Measurements from ENCODE around the gene NAALADL2. TPM values are rescaled to one million over a fixed set of nuclear protein-coding genes. Genes with fewer than 3 reads are reported as not detected.

NAALADL2 gene
- total and polyA plus RNA-seq, 2 donors (not counting 1 experiment from before 2014, with no cell fraction given), result not detected

- no peak overlapping the region for H3K27ac ChIP-seq (ENCODE audit: low read length in 2 of 2)
- H2AFZ ChIP-seq (ENCODE audit: insufficient read depth, low read depth, low read length, poor library complexity, severe bottlenecking), result no peak overlapping the region
- H3K9me3 ChIP-seq (ENCODE audit: control extremely low read depth in 1 of 3, control insufficient read depth in 2 of 3, insufficient read depth in 1 of 3, low read length in 2 of 3), result no peaks in the 10 kb centered on the region
- DNase-seq (no peak), ATAC-seq (ENCODE audit: low read depth) (no peak)
- Mint-ChIP-seq H3K27ac (no peak overlapping the region), H3K4me1 (no peaks in the 10 kb centered on the region), H3K27me3 (no peaks in the 10 kb centered on the region), H3K4me3 (no peak overlapping the region), H3K9me3 (ENCODE audit: insufficient read depth) (no peaks in the 10 kb centered on the region)
- no peaks in the 10 kb centered on the region for H3K27me3 ChIP-seq (replicated peaks in 1 of 4; ENCODE audit: control extremely low read depth in 1 of 4, control insufficient read depth in 3 of 4, insufficient read depth in 4 of 4, low read length in 3 of 4)
- no peaks in the 10 kb centered on the region for H3K36me3 ChIP-seq (replicated peaks in 1 of 2; ENCODE audit: control extremely low read depth in 1 of 2, control insufficient read depth in 1 of 2, extremely low read depth in 1 of 2, insufficient read depth in 2 of 2, low read length in 1 of 2)
- no peak overlapping the region for H3K4me3 ChIP-seq (ENCODE audit: control extremely low read depth in 1 of 5, extremely low read depth in 1 of 5, insufficient read depth in 1 of 5, low read depth in 2 of 5, low read length in 4 of 5)
- no peaks in the 10 kb centered on the region for H3K4me1 ChIP-seq (ENCODE audit: control insufficient read depth in 2 of 2, insufficient read depth in 2 of 2, low read length in 2 of 2)
- no CpG with 5 or more reads among the region's 1 CpG for WGBS (ENCODE audit: insufficient coverage)
- POLR2A ChIA-PET, result no interaction called here
- intact Hi-C loops (cut with micrococcal nuclease), result no loop called here
- TF ChIP-seq EZH2 (IDR thresholded peaks at IDR 0.05; ENCODE audit: borderline replicate concordance, insufficient read depth, low read depth, low read length, poor library complexity, severe bottlenecking) (no peak), CTCF (IDR thresholded peaks at IDR 0.05) (no peak)
- no peaks in the 10 kb centered on the region for H3K79me2 ChIP-seq (ENCODE audit: control insufficient read depth, insufficient read depth, low read length)
- H3K4me2 ChIP-seq (replicated peaks; ENCODE audit: low read depth, low read length, poor library complexity, severe bottlenecking), result no peak overlapping the region
- no peak overlapping the region for H3K9ac ChIP-seq (ENCODE audit: low read length)
- CTCF ChIA-PET, result no interaction called here
- H4K20me1 ChIP-seq (ENCODE audit: control insufficient read depth, insufficient read depth, low read length, poor library complexity, severe bottlenecking), result no peaks in the 10 kb centered on the region
Observed at GRCh38 chr3:175695251-175695650, 836.1 kb downstream of the NAALADL2 start.

- Mint-ChIP-seq H3K4me3 (no peak overlapping the region), H3K4me1 (no peaks in the 10 kb centered on the region), H3K9me3 (ENCODE audit: insufficient read depth) (peaks cover 8% of the 10 kb centered on the region), H3K27me3 (no peaks in the 10 kb centered on the region), H3K27ac (no peak overlapping the region)
- Histone ChIP-seq H3K4me1 (ENCODE audit: control insufficient read depth in 2 of 2, insufficient read depth in 2 of 2, low read length in 2 of 2) (no peaks in the 10 kb centered on the region), H3K4me3 (ENCODE audit: control extremely low read depth in 1 of 5, extremely low read depth in 1 of 5, insufficient read depth in 1 of 5, low read depth in 2 of 5, low read length in 4 of 5) (no peak overlapping the region), H3K79me2 (ENCODE audit: control insufficient read depth, insufficient read depth, low read length) (no peaks in the 10 kb centered on the region), H4K20me1 (ENCODE audit: control insufficient read depth, insufficient read depth, low read length, poor library complexity, severe bottlenecking) (no peaks in the 10 kb centered on the region), H3K9me3 (ENCODE audit: control extremely low read depth in 1 of 3, control insufficient read depth in 2 of 3, insufficient read depth in 1 of 3, low read length in 2 of 3) (no peaks in the 10 kb centered on the region), H3K27me3 (replicated peaks in 1 of 4; ENCODE audit: control extremely low read depth in 1 of 4, control insufficient read depth in 3 of 4, insufficient read depth in 4 of 4, low read length in 3 of 4) (no peaks in the 10 kb centered on the region), H2AFZ (ENCODE audit: insufficient read depth, low read depth, low read length, poor library complexity, severe bottlenecking) (no peak overlapping the region), H3K27ac (ENCODE audit: low read length in 2 of 2) (no peak overlapping the region), H3K9ac (ENCODE audit: low read length) (no peak overlapping the region), H3K4me2 (replicated peaks; ENCODE audit: low read depth, low read length, poor library complexity, severe bottlenecking) (no peak overlapping the region), H3K36me3 (replicated peaks in 1 of 2; ENCODE audit: control extremely low read depth in 1 of 2, control insufficient read depth in 1 of 2, extremely low read depth in 1 of 2, insufficient read depth in 2 of 2, low read length in 1 of 2) (no peaks in the 10 kb centered on the region)
- CTCF ChIA-PET, result no interaction called here
- POLR2A ChIA-PET, result no interaction called here
- intact Hi-C loops (cut with micrococcal nuclease), result no loop called here
- no peak for ATAC-seq (ENCODE audit: low read depth)
- DNase-seq, result no peak
- TF ChIP-seq CTCF (IDR thresholded peaks at IDR 0.05) (no peak), EZH2 (IDR thresholded peaks at IDR 0.05; ENCODE audit: borderline replicate concordance, insufficient read depth, low read depth, low read length, poor library complexity, severe bottlenecking) (no peak)
Observed at GRCh38 chr3:175702956-175703355, 843.8 kb downstream of the NAALADL2 start.

Data from B cell (primary cell).